ENCODE data around the gene NADK2.
"Not testable (repeated sequence)": the region's sequence is repeated elsewhere in the genome, so short reads cannot be mapped to it uniquely, and the experiment has no call there.

Gene NADK2

DNA sequence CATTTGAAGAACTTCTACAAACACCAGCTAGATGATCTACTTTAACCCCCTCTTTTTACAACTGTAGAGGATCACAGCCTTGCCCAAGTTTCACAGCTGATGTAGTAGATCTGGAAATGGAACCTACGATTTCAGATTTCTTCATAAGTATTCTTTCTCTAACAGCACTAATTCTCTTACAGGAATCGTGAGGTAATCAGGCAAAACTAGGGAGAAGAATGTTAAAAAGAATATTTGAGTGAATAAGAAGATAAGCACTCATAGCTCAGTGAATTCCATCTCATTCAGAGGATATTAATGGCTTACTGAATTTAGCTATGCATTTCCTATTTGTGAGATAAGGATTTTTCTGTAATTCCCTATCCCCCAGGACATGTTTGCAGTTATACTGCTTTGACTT, 42.1 kb downstream of the NADK2 start (continued):
- TF ChIP-seq REPIN1 (tag by site-specific recombination; IDR thresholded peaks at IDR 0.05; ENCODE audit: low read depth) (no peak), TRIM28 (IDR thresholded peaks at IDR 0.05; ENCODE audit: borderline replicate concordance, low read length) (no peak), ZNF10 (tag by site-specific recombination; IDR thresholded peaks at IDR 0.05) (no peak), ZNF670 (tag by site-specific recombination; IDR thresholded peaks at IDR 0.05; ENCODE audit: low read depth) (no peak), ZNF221 (tag by site-specific recombination; IDR thresholded peaks at IDR 0.05; ENCODE audit: borderline replicate concordance) (no peak), ZNF391 (tag by site-specific recombination; IDR thresholded peaks at IDR 0.05; ENCODE audit: borderline replicate concordance, low read depth) (no peak), MZF1 (tag by site-specific recombination; IDR thresholded peaks at IDR 0.05; ENCODE audit: borderline replicate concordance) (no peak), ZNF132 (tag by site-specific recombination; IDR thresholded peaks at IDR 0.05; ENCODE audit: borderline replicate concordance) (no peak), ZNF26 (tag by site-specific recombination; IDR thresholded peaks at IDR 0.05) (no peak)
- TF ChIP-seq, protein P1, sequence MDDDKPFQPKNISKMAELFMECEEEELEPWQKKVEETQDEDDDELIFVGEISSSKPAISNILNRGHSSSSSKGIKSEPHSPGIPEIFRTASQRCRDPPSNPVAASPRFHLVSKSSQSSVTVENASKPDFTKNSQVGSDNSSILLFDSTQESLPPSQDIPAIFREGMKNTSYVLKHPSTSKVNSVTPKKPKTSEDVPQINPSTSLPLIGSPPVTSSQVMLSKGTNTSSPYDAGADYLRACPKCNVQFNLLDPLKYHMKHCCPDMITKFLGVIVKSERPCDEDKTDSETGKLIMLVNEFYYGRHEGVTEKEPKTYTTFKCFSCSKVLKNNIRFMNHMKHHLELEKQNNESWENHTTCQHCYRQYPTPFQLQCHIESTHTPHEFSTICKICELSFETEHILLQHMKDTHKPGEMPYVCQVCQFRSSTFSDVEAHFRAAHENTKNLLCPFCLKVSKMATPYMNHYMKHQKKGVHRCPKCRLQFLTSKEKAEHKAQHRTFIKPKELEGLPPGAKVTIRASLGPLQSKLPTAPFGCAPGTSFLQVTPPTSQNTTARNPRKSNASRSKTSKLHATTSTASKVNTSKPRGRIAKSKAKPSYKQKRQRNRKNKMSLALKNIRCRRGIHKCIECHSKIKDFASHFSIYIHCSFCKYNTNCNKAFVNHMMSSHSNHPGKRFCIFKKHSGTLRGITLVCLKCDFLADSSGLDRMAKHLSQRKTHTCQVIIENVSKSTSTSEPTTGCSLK (tag by site-specific recombination; IDR thresholded peaks at IDR 0.05) = no peak
- TF ChIP-seq, protein P2, sequence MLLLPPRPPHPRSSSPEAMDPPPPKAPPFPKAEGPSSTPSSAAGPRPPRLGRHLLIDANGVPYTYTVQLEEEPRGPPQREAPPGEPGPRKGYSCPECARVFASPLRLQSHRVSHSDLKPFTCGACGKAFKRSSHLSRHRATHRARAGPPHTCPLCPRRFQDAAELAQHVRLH (tag by site-specific recombination; IDR thresholded peaks at IDR 0.05) = no peak

GRCh38 chr5:36198783-36199182, 42.9 kb downstream of the NADK2 start:
- H3K4me1 ChIP-seq (ENCODE audit: control insufficient read depth, insufficient read depth, low read length); H3K9me3 ChIP-seq (ENCODE audit: control insufficient read depth, insufficient read depth, low read depth, low read length); H3K27ac ChIP-seq (ENCODE audit: extremely low read depth, low read depth, low read length); H3K4me3 ChIP-seq (ENCODE audit: low read depth, low read length): not testable (repeated sequence)
- ChIA-PET CTCF (interaction anchor here (1.6 to 2.6 kb wide), 2 partner anchors 21 to 22 kb away, joined by 4 to 8 read pairs; no protein-coding TSS in a partner anchor), POLR2A (interaction anchor here (1.0 kb wide), 1 partner anchor 43 kb away, joined by 4 read pairs; the partner anchor contains the start of gene NADK2)
- peaks cover 49 to 53% of the 10 kb centered on the region in 2 experiments for H3K36me3 ChIP-seq (ENCODE audit: control insufficient read depth in 2 of 2, insufficient read depth in 1 of 2, low read length in 2 of 2)

DNA sequence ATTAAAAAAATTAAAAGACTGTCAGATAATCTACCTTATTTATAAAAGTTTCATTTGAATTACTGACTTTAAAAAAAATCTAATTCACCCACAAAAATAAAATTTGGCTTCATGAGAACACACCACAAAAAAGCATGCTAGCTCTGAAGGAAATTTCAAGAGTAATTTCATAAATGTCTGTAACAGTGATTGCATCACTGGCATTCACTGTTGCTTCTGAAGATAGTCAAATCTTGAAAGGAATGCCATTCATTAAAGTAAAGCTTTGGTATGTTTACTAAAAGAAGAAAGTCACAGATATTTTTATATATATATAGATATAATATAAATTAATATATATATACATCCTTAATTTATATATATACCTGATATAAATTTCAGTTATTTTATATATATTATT, 43.4 kb downstream of the NADK2 start:
- H3K9me3 ChIP-seq (ENCODE audit: control insufficient read depth, insufficient read depth, low read depth, low read length) = no peaks in the 10 kb centered on the region
- no peak overlapping the region for H3K27ac ChIP-seq (ENCODE audit: extremely low read depth, low read depth, low read length)
- H3K36me3 ChIP-seq (ENCODE audit: control insufficient read depth in 2 of 2, insufficient read depth in 1 of 2, low read length in 2 of 2) = peaks cover 51 to 58% of the 10 kb centered on the region in 2 experiments
- no peaks in the 10 kb centered on the region for H3K4me1 ChIP-seq (ENCODE audit: control insufficient read depth, insufficient read depth, low read length)
- CTCF ChIA-PET = interaction anchor here (1.6 to 2.6 kb wide), 2 partner anchors 20 to 22 kb away, joined by 4 to 8 read pairs; no protein-coding TSS in a partner anchor
- no peak overlapping the region for H3K4me3 ChIP-seq (ENCODE audit: low read depth, low read length)
- TF ChIP-seq, protein P3, sequence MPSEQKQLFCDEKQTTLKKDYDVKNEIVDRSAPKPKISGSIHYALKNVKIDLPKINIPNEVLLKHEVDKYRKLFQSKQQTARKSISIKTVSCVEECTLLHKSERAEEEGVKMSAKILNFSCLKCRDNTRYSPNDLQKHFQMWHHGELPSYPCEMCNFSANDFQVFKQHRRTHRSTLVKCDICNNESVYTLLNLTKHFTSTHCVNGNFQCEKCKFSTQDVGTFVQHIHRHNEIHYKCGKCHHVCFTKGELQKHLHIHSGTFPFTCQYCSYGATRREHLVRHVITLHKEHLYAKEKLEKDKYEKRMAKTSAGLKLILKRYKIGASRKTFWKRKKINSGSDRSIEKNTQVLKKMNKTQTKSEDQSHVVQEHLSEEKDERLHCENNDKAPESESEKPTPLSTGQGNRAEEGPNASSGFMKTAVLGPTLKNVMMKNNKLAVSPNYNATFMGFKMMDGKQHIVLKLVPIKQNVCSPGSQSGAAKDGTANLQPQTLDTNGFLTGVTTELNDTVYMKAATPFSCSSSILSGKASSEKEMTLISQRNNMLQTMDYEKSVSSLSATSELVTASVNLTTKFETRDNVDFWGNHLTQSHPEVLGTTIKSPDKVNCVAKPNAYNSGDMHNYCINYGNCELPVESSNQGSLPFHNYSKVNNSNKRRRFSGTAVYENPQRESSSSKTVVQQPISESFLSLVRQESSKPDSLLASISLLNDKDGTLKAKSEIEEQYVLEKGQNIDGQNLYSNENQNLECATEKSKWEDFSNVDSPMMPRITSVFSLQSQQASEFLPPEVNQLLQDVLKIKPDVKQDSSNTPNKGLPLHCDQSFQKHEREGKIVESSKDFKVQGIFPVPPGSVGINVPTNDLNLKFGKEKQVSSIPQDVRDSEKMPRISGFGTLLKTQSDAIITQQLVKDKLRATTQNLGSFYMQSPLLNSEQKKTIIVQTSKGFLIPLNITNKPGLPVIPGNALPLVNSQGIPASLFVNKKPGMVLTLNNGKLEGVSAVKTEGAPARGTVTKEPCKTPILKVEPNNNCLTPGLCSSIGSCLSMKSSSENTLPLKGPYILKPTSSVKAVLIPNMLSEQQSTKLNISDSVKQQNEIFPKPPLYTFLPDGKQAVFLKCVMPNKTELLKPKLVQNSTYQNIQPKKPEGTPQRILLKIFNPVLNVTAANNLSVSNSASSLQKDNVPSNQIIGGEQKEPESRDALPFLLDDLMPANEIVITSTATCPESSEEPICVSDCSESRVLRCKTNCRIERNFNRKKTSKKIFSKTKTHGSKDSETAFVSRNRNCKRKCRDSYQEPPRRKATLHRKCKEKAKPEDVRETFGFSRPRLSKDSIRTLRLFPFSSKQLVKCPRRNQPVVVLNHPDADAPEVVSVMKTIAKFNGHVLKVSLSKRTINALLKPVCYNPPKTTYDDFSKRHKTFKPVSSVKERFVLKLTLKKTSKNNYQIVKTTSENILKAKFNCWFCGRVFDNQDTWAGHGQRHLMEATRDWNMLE (tag by site-specific recombination; conservative IDR thresholded peaks at IDR 0.05; ENCODE audit: low read depth) = no peak
- TF ChIP-seq, protein P4, sequence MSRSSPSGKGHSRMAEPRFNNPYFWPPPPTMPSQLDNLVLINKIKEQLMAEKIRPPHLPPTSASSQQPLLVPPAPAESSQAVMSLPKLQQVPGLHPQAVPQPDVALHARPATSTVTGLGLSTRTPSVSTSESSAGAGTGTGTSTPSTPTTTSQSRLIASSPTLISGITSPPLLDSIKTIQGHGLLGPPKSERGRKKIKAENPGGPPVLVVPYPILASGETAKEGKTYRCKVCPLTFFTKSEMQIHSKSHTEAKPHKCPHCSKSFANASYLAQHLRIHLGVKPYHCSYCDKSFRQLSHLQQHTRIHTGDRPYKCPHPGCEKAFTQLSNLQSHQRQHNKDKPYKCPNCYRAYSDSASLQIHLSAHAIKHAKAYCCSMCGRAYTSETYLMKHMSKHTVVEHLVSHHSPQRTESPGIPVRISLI (tag by site-specific recombination; IDR thresholded peaks at IDR 0.05) = no peak
- no peak for TF ChIP-seq ZNF585B (tag by site-specific recombination; IDR thresholded peaks at IDR 0.05)
- no peak for TF ChIP-seq ZNF529 (tag by site-specific recombination; IDR thresholded peaks at IDR 0.05; ENCODE audit: insufficient replicate concordance)
- no peak for TF ChIP-seq ZNF175 (tag by site-specific recombination; IDR thresholded peaks at IDR 0.05)
- TF ChIP-seq ZFHX2 (tag by site-specific recombination; conservative IDR thresholded peaks at IDR 0.05) = no peak
- no peak for TF ChIP-seq ZNF341 (tag by site-specific recombination; IDR thresholded peaks at IDR 0.05; ENCODE audit: low read depth)
- no peak for TF ChIP-seq ZFP41 (tag by site-specific recombination; IDR thresholded peaks at IDR 0.05; ENCODE audit: borderline replicate concordance)
- POLR2A ChIA-PET = no interaction called here
